GM18907 (cell line): Measurements from ENCODE around the gene FBXO44.

Experiments used
- ATAC-seq: cut with Tn5 transposase; IDR thresholded peaks from one replicate; pipeline ENCODE4 v1.9.1; 2021; ENCODE audit warnings: mild to moderate bottlenecking, moderate library complexity; ENCODE audit not compliant: unreplicated experiment

Gene FBXO44

DNA sequence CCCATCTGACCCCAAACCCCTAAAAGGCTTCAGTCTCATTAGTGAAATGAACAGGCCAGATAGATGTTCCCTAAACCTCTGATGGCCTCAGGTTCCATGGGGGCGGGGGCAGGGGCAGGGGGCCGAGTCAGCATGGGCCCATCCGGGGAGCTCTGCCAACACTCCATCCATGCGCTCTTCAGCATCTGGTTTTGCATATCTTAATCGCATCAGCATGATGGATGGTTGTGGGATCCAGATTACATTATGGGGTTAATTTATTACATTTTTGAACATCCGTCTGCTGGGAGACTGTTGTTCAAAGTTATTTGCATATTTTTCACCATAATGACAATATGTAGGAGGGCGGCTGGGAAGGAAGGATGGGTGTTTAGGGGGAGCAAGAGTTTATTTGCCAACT lies 29.4 kb downstream of the FBXO44 start:
- ATAC-seq = no peak

DNA sequence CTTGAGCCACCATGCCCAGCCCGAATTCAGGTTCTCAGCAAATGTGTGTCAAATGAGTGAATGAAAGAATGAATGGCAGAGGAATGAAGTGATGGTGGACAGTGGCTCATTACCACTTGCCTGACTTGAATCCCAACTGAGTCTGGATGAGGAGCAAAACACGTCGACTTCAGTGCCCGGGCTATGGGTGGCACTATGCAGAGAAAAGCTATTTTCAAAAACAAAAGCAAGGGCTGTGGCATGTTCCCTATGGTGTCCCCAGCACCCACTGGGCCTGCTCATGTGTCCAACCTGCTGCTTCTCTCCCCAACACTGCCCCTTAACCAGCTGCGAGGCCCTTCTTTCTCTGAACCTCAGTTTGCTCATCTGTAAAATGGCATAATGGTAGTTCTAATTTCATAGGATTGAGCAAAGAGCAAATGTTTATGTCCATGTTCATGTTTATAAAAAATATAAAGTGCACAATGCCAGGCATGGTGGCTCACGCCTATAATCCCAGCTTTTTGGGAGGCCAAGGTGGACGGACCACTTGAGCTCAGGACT lies 30.6 kb downstream of the FBXO44 start:
- no peak for ATAC-seq

DNA sequence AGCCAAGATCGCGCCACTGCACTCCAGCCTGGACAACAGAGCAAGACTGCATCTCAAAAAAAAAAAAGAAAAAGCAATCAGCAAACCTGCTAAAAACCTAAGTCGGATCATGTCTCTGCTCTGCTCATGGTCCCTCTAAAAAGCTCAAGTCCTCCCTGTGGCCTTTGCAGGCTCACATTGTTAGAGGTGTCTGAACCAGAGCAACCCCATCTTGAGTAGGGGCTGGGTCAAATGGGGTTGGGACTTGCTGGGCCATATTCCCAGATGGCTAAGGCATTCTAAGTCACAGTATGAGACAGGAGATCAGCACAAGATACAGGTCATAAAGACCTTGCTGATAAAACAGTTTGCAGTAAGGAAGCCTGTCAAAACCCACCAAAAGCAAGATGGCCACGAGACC lies 33.8 kb downstream of the FBXO44 start:
- ATAC-seq = no peak

DNA sequence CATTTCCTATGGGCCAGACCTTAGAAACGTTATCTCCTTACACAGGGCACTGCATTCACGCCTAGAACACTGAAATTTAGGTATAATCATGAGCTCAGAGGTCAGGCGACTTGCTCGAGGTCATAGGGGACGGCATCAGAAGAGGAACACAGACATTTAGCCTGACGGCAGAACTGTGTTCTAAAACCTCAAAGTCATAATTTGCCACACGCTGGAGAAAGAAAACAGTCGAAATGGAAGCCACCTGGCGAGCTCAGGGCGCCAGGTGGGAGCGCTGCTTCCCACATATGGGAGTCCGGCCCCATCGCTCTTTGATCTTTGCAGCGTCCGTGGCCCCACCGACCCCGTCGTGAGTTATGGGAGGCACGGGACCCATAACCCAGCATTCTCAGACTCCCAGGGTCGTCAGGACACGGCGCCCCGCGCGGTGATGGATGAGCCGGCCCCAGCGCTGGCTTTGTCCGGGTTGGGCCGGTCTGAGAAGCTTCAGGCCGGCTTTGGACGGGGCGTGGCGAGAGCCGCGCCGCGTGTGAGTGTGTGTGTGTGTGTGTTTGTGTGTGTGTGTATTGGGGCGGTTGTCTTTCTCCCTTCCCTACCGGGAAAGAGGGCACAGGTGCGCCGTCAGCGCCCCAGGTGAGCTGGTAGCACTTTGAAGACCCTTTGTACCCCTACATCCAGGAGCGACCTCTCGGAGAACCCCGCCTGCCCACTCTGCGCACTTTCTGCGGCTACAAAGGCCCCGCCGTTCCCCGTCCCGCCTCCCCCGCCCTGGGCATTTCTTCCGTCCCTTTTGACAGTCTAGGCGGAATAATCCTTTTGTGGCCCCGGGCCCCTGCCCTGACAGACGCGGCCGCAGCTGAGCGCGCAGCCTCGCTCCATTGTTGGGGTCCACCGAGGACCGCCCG lies 36.0 kb downstream of the FBXO44 start:
- no peak for ATAC-seq

DNA sequence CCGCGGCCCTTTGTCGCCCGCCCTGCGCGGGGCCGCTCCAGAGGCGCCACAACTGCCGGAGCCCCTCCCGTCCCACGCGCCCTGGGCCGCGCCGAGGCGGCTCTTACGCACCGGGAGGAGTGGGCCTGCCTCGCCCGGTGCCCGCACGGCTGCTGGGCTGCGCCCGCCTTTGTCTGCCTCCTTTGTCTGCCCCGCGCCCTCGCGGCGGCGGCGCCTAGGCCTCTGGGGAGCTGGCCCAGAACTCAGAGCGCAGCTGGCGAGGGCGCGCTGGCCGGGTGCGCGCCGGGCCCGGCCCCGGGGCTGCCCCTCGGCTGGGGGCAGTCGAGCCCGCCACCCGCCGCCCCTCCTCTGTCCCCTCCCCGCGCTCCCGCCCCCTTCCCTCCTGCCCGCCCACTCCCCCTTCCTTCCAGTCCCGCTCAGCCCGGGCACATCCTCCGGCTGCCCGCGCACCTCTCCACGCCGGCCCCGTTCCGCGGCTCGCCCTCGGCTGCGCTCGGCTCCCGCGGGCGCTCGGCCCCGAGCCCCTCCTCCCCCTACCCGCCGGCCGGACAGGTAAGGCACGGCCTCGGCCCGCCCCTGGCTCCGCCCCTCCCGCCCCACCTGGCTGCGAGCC lies 36.7 kb downstream of the FBXO44 start, which contains the start of gene DRAXIN:
DRAXIN (plus strand) TSS at position 409 of the 613 bp plus-strand sequence. CDS start 14,549 bp downstream, outside the sequence.
- ATAC-seq = no peak

DNA sequence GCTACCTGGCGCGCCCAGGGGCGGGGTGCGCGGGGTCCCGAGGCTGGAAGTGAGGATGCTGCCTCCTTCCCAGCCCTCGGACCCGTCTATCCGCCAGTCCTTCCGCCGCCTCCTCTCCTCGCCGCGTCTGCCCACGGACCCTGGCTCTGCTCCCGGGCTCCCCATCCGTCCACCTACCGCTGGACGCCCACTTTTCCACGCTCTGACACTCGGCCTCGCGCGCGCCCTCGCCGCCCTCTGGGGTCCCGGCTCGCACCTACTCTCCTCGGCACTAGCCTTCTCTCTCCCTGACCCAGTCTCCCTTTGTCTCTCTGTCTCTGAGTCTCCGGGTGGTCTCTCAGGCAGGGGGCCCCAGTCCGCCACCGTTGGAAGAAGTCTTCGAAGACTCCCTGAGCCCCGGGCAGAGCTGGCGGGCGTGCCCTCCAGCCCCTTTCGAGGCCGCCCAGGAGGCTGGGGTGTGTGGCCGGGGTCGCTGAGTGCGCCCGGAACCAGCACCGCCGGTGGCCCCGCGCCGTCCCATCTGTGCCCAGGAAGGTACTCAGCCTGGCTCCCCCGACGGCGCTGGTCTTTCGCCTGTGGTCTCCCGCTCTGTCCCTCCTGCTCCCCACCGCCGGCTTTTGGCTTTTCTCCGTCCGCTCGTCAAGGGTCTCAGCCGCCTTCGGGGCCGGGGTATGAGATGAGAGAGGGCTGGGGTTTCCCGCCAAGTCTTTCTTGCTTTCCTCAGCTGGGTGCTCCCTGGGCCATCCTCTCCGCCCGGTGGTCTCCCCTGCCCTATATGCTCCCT lies 37.4 kb downstream of the FBXO44 start:
- no peak for ATAC-seq

DNA sequence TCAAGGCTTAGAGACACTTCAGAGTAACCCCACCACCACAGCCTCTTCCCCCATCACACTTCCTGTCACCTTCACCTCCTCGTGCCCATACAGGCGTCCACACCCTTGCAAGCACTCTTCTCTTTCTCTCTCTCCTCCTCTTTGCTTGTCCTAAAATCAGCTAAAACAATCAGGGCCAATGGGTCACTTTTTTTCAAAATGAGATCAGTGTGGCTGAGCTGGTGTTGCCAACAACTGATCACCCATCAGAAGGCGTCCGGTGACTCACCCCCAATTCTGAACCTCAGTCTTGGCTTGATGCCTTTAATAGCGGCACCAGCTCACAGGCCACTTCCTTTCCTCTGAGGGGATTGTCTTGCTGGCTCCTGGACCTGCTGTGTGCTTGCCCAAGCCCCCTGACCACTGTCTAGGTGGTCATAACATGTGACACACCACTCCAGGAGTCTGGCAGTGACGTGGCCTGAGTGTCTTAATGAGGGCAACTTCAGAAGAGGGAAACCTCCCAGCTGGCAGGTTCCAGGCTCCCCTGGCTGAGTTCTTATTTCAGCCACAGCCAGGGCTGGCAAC lies 38.4 kb downstream of the FBXO44 start:
- ATAC-seq = no peak

DNA sequence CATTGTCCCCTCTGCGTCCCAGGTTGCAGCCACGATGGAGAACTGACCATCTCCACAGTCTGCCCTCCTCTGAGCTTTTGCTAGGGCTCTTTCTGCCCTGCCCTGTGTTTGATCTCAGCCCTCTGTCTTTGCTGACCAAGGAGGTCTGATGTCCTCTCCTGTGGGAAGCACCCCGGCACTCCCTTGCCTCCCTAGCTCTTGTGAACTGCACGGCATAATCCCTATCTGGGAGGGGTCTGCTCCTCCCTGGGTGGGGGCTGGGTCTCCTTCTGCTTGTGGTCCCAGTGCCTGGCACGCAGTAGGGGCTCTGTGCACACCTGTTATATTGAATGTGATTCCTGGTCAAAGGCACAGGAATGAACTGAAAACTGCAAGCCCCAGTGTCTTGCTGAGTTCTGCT lies 39.2 kb downstream of the FBXO44 start:
- no peak for ATAC-seq

DNA sequence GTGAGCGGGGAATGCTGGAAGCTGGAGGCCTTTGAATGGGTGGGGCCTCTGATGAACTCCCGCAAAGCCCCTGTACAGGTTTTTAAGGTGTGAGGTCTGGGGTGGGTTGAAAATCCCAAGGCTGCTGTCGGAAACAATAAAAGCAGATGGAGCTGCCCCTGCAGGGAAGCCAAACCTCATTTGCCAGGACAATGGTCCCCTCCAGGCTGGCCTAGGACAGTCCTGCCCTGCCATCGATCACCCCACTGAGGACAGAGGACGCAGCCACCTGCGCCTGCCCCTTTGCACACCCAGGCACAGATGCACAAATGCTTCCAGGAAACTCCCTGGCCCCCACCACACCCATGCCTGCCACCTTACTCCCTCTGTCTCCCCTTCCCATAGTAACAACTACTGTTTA lies 41.2 kb downstream of the FBXO44 start:
- ATAC-seq = no peak

DNA sequence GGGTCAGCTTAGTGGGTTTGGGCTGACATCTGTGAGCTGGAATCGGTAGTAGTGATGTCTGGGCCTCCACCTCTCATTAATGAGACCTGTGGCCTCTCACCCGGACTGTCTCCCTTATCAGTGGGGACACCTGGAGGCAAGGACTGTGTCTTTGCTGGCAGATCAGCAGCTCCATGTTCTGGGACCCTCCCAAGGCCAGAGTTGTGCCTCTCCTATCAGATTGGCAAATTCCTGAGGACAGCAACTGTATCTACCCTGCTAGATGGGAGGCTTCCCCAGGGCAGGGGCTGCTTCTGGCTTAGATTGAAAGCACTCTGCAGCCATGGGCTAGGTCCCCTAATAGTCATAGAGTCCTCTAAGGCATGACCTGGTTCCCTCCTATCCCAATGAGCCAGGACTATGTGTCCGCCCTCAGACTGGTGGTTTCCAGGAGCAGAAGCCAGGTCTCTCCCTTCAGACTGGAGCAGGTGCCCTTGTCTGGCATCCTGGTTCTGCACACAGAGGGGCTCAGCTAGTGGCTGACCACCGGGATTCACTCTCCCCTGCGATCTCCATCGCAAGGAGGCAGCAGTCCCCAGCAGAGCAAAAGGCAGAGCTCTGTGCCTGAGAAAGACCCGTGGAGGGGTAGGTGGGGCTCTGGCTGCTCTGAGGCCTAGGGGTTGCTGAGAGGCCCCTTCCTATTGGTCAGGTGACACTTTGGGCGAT lies 42.7 kb downstream of the FBXO44 start:
- ATAC-seq = no peak

DNA sequence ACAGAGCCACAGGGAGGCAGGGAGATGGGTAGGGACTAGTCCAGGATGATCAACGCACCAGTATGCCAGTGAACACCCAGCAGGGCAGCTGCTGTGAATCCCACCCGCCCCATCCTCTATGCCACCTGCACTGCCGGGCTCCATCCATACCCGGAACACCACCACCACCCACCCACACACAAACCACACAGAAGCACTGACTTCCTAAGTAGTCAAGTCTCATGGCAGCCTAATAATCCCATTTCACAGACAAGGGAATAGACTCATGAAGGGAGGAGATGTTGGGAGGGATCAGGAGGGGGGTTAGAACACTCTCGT lies 43.2 kb downstream of the FBXO44 start:
- ATAC-seq = no peak

DNA sequence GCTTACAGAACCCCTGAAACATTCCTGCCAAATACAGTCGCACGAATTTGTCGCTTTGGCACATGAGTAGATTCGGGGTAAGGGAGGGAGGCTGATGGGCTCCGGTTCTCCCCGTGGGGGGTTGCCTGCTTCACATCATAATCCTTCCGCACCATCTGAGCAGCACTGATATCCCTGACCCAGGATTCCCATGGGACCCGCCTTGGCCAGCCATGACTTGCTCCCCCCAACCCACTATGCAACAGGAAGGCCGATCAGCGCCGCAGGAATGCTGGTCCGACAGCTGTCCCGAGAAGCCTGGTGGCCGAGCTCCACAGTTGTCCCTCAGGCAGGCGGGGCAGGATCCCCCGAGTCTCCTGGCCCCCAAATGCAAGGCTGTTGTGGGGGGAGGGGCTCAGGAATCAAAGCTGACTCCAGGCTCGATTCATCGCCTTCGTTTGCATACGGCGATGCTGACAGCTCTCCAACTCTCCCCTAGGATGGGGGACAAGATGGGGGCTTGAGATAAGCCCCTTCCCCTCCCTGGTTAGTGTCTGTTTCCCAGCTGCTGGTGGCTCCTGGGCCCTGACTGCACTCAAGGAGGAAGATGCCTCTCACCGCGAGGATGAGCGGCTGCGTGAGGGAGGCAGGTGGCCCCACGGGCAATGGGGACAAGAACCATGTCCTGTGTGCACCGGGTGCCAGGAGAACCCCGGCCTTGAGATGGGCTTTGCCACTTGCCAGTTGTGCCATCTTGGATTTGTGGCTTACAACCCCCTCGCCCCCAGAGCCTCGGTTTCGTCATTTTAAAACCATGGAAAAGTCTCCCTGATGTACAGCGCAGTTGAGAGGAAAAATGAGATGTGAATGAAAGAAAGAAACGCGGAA lies 46.2 kb downstream of the FBXO44 start:
- ATAC-seq = no peak

DNA sequence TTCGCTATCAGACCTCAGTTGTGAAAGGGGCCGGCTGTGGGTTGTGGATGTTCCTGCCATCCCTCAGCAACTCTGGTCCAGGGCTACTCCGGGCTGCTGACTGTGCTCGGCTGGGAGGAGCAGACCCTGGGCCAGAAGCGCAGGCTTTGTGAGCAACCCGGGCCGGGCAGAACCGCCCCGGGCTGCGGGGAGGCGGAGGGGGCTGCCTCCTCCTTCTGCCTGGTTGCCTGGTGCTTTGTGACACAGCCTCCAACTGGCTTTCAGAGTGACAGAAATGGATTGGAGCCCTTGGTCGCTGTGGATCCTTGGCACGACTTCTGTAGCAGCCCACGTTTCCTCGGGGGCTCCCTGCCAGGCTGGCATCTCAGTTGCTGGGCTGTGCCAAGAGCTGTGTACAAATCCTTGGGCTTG lies 46.9 kb downstream of the FBXO44 start:
- no peak for ATAC-seq

DNA sequence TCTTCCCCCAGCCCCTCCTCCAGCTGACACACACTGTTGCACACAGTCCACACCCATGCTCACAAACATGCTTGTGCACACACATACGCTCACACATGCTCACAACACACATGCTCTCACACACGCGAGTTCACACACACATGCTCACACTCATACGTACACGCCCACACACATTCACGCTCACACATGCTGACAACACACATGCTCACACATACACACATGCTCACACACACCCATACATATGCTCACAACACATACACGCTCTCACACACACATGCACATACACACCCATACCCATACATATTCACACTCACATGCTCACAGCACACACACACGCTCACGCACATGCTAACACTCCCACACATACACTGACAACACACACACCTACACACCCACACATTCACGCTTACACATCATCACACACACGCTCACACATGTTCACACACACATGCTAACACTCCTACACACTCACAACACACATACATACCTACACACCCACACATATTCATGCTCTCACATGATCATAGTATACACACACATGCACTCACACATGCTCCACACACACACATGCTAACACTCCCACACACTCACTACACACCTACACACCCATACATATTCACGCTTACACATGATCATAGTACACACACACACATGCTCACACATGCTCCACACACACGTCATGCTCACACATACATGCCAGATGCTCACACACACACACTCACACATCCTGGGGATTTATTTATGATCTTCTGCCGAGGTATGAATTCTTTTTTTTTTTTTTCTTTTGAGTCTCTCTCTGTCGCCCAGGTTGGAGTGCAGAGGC lies 47.5 kb downstream of the FBXO44 start:
- no peak for ATAC-seq

DNA sequence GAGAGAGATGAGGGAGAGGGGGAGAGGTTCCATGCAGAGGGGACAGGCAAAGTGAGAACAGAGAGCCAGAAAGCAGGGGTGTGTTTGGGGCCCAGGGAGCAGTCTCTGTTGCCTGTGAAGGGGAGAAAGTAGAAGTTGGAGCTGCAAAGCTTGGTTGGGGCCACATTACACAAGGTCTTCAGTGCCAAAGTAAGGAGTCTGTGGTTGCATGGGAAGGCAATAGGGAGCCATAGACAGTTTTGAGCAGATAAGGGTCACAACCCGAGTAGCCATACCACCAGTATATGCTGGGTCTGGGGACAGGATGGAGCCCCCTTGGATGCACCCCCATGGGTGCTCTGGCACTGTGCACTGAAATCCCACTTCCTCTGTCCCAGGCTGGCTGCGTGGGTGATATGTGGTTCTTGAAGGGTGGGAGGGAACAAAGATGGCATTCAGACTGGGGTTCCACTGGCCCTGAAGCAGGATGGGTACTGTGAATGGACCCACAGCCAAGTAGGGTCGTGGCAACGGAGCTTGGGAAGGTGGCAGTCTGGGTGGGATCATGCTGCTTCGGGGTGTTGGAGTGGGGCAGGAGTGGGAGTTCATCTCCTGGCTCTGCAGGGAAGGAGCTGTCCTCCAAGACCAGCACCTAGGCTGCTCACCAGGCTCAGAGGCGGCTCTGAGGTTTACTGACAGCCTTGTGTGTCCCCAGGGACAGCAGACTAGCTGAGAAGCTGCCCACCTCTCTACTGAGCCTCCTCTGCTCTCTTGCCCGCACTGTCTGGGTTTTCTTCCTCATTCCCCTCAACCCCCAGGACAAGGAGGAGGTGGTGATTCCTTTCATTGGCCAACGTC lies 48.9 kb downstream of the FBXO44 start:
- ATAC-seq = no peak

DNA sequence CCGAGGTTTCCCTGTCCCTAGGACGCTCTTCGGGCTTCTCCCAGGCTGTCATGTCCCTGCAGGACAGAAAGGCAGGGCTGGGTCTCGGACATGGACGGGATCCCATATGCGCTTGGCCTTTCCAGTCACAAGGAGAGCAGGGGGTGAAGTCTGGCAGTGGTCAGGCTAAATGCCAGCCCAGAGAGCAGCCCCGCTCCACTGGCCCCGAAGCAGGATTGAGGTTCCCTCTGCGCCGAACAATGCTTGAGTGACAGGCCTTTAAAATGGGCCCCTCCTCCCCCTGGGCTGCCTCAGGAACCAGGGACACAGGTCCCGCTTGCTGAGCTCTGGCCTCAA lies 49.5 kb downstream of the FBXO44 start:
- no peak for ATAC-seq

DNA sequence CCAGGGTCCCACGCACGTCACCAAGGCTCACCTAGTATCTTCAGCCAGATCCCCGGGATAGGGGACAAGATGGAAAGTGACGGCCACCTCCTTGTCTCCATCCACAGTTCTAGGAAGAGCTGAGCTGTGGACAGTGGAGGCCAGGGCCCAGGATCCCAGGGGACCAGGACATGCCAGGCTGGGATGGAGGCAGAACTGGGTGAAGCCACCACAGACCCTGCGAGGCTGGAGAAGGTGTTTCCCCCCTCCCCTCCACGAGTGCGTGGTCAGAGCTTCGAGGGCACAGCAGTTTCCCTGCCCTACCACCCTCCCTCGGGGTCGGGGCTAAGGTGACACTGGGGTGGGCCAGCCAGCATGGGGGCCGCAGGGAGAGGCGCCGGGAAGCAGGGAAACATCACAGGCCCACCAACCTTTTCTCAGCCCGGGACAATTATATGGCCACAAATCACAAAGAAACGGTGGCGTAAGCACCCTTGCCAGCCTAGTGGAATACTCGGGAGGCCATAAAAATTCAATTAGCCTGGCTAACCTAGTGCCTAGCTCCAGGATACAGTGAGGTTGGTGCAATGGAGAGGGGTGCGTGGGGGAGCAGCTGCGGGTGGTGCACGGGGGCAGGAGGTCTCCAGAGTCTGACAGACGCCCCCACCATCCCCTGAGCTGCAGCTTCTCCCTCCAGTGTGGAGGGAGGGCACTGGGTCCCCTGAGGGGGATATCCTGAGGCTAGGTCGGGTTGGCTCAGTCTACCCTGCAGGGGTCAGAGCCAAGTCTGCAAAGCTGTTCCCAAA lies 50.2 kb downstream of the FBXO44 start:
- ATAC-seq = no peak
